Measurements from ENCODE around the gene ULBP2. TPM values are rescaled to one million over a fixed set of nuclear protein-coding genes. Genes with fewer than 3 reads are reported as not detected.

ULBP2 gene
- total and polyA plus RNA-seq, 2 of the 8 experiments (the other 6 are each of a cell fraction or from before 2014, with no cell fraction given), result 0.05 TPM; not detected in 1

GRCh38 chr6:149929422-149929821 is 12.4 kb upstream of the ULBP2 start:
- no peak overlapping the region for H3K4me3 ChIP-seq (ENCODE audit: extremely low read depth in 1 of 4, insufficient read depth in 2 of 4, low read depth in 3 of 4, low read length in 4 of 4)
- peaks cover 0 to under 1% of the 10 kb centered on the region in 2 experiments for H4K20me1 ChIP-seq (replicated peaks in 1 of 2; ENCODE audit: control insufficient read depth in 1 of 2, insufficient read depth in 2 of 2, low read length in 2 of 2)
- no peaks in the 10 kb centered on the region; a peak in 1 of 7 replicates for H3K4me1 ChIP-seq (replicated peaks in 1 of 4; ENCODE audit: control insufficient read depth in 3 of 4, insufficient read depth in 4 of 4, low read length in 3 of 4)
- no peak overlapping the region for H2BK120ac ChIP-seq (replicated peaks; ENCODE audit: low read depth, low read length)
- CTCF ChIA-PET (ENCODE audit: partially characterized antibody), result interaction anchor here (0.6 to 1.5 kb wide), 19 partner anchors 11 to 888 kb away, joined by 3 to 9 read pairs (median 3); no protein-coding TSS in a partner anchor
- DNase-seq (ENCODE audit: low read depth in 1 of 2, low spot score in 2 of 2) (peak in 1 of 2 experiments; percentile 63), FAIRE-seq (no peak)
- H2AFZ ChIP-seq (ENCODE audit: low read length), result no peak overlapping the region
- H2BK12ac ChIP-seq (ENCODE audit: low read depth, low read length), result no peak overlapping the region
- H3K79me1 ChIP-seq (ENCODE audit: low read depth, low read length), result no peaks in the 10 kb centered on the region
- no peak overlapping the region for H3K4me2 ChIP-seq (ENCODE audit: insufficient read depth in 1 of 2, low read depth in 2 of 2, low read length in 2 of 2)
- H4K5ac ChIP-seq (ENCODE audit: insufficient read length, low read depth, low read length), result no peak overlapping the region
- H3K79me2 ChIP-seq (ENCODE audit: control insufficient read depth in 1 of 2, insufficient read depth in 2 of 2, low read length in 2 of 2), result no peaks in the 10 kb centered on the region
- H3K36me3 ChIP-seq (ENCODE audit: control insufficient read depth in 2 of 4, insufficient read depth in 4 of 4, low read length in 3 of 4), result no peaks in the 10 kb centered on the region
- peaks cover 13 to 26% (median 22%) of the 10 kb centered on the region in 4 experiments for H3K27me3 ChIP-seq (replicated peaks in 1 of 4; ENCODE audit: control insufficient read depth in 3 of 4, extremely low read depth in 1 of 4, insufficient read depth in 3 of 4, low read length in 3 of 4)
- no peak overlapping the region for H4K91ac ChIP-seq (replicated peaks; ENCODE audit: insufficient read length, low read length)
- H4K8ac ChIP-seq (ENCODE audit: extremely low read depth, insufficient read depth, low read length), result no peak overlapping the region
- no peak overlapping the region for H2BK15ac ChIP-seq (ENCODE audit: low read length)
- H3K4ac ChIP-seq (replicated peaks; ENCODE audit: insufficient read length, low read depth, low read length), result no peak overlapping the region
- no peak overlapping the region for H2BK20ac ChIP-seq (ENCODE audit: low read length)
- no peak overlapping the region for H3K27ac ChIP-seq (ENCODE audit: low read depth, low read length)
- H2AK5ac ChIP-seq (ENCODE audit: low read depth, low read length), result no peak overlapping the region
- H3K56ac ChIP-seq (replicated peaks; ENCODE audit: insufficient read length, low read depth, low read length), result no peak overlapping the region
- POLR2A ChIA-PET (ENCODE audit: partially characterized antibody), result no interaction called here
- H3K23me2 ChIP-seq (ENCODE audit: low read depth, low read length), result no peaks in the 10 kb centered on the region; the same call in 1 of the 2 replicates
- no peak overlapping the region for H3K14ac ChIP-seq (ENCODE audit: insufficient read length)
- no peak overlapping the region for H3K23ac ChIP-seq (ENCODE audit: insufficient read length)
- 29% methylated on average over 3 of the region's 3 CpGs; no CpG with 5 or more reads in 1 of the 2 experiments for WGBS, 2 experiments (ENCODE audit: extremely low coverage in 1 of 2, insufficient coverage in 1 of 2, insufficient read length in 1 of 2, insufficient replicate concordance in 2 of 2, low coverage in 1 of 2, low lambda C conversion rate in 2 of 2, missing lambda C conversion rate in 1 of 2)
- no peak overlapping the region for H3K18ac ChIP-seq (ENCODE audit: extremely low read depth, low read length)
- no peak overlapping the region for H3K9ac ChIP-seq (replicated peaks in 1 of 4; ENCODE audit: extremely low read depth in 1 of 4, low read depth in 3 of 4, low read length in 3 of 4)
- H3K9me3 ChIP-seq (ENCODE audit: insufficient read depth in 2 of 2, low read depth in 1 of 2, low read length in 1 of 2), result no peaks in the 10 kb centered on the region; a peak in 1 of 4 replicates
- H2BK5ac ChIP-seq (ENCODE audit: low read depth, low read length), result no peak overlapping the region
- no peak for TF ChIP-seq EZH2 (IDR thresholded peaks at IDR 0.05; ENCODE audit: low read depth, low read length, severe bottlenecking)
- no peak for TF ChIP-seq TEAD4 (IDR thresholded peaks at IDR 0.05; ENCODE audit: low read depth, low read length)
- peak; percentile 40 to 51; a peak in 3 of 4 replicates for TF ChIP-seq RAD21 (IDR thresholded peaks at IDR 0.05 in 1 of 2, conservative IDR thresholded peaks at IDR 0.05 in 1 of 2; ENCODE audit: low read depth in 2 of 2, low read length in 2 of 2)
- TF ChIP-seq TCF12 (IDR thresholded peaks at IDR 0.05; ENCODE audit: low read depth, low read length), result no peak
- no peak for TF ChIP-seq TAF1 (IDR thresholded peaks at IDR 0.05; ENCODE audit: low read depth, low read length)
- no peak for TF ChIP-seq HDAC6 (IDR thresholded peaks at IDR 0.05; ENCODE audit: low read depth, low read length)
- TF ChIP-seq EP300 (IDR thresholded peaks at IDR 0.05; ENCODE audit: borderline replicate concordance in 1 of 2, low read depth in 2 of 2, low read length in 2 of 2), result no peak
- TF ChIP-seq FOSL1 (IDR thresholded peaks at IDR 0.05; ENCODE audit: insufficient read depth, low read depth, low read length), result no peak
- no peak for TF ChIP-seq SP1 (IDR thresholded peaks at IDR 0.05; ENCODE audit: low read depth, low read length)
- TF ChIP-seq SUZ12 (IDR thresholded peaks at IDR 0.05; ENCODE audit: low read length), result no peak
- no peak for TF ChIP-seq GTF2F1 (IDR thresholded peaks at IDR 0.05; ENCODE audit: borderline replicate concordance, low read depth, low read length)
- no peak for TF ChIP-seq CHD1 (IDR thresholded peaks at IDR 0.05; ENCODE audit: low read depth, low read length)

All from H1 (cell line).